ENCODE data around the gene NCLN. TPM values are rescaled to one million over a fixed set of nuclear protein-coding genes. Genes with fewer than 3 reads are reported as not detected.
"Not testable (repeated sequence)": the region's sequence is repeated elsewhere in the genome, so short reads cannot be mapped to it uniquely, and the experiment has no call there.

The NCLN gene
- total RNA-seq, 1 donor, result 52.7 TPM

DNA sequence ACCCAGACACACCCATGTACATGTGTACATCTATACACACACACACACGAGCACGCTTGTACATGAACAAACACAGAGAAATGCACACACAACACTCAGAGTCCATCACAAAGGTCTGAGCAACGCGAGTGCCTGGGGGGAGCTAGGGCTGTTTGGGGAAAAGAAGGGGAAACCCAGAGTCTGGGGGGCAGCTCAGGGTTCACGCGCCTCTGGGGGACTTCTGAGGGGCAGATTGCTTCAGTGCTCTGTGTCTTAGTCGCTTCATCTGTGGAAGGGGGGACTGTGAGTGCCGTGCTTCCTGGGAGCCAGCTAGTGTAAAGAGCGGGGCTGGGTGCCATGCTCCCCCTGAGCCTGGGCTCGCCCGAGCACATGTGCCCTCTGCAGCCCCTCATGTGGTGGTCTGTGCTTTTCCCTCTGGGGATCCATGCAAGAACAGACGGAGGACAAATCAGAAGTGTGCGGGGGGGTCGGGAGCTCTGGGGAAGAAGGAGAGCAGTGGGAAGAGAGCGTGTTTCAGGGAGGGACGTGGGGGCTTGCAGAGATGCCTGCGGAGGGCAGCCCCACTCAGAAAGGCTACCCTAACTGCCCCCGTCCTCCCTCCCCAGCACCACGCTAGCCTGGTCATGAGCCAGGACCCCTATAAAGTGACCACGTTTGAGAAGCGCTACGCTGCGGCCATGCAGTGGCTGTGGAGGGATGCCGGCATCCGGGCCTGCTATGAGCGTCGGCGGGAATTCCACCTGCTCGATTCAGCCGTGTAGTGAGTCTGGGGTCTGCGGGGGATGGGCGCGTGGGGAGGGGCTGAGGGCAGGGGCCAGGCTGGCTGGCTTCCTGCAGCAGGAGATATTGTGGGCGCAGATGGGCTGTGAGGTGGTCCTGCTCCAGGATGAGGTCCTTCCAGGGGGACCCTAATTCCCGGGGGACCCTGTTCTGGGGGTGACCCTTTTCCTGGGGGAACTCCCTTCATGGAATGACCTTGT is 35.9 kb upstream of the NCLN start:
- TF ChIP-seq, protein P1, sequence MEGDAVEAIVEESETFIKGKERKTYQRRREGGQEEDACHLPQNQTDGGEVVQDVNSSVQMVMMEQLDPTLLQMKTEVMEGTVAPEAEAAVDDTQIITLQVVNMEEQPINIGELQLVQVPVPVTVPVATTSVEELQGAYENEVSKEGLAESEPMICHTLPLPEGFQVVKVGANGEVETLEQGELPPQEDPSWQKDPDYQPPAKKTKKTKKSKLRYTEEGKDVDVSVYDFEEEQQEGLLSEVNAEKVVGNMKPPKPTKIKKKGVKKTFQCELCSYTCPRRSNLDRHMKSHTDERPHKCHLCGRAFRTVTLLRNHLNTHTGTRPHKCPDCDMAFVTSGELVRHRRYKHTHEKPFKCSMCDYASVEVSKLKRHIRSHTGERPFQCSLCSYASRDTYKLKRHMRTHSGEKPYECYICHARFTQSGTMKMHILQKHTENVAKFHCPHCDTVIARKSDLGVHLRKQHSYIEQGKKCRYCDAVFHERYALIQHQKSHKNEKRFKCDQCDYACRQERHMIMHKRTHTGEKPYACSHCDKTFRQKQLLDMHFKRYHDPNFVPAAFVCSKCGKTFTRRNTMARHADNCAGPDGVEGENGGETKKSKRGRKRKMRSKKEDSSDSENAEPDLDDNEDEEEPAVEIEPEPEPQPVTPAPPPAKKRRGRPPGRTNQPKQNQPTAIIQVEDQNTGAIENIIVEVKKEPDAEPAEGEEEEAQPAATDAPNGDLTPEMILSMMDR (IDR thresholded peaks at IDR 0.05; ENCODE audit: insufficient read depth, low read depth, low read length), result no peak
- H3K4me3 ChIP-seq (ENCODE audit: low read depth, low read length), result no peak overlapping the region
- DNase-seq (ENCODE audit: low read depth), result no peak

- H3K4me3 ChIP-seq (ENCODE audit: low read depth, low read length), result no peak overlapping the region
- TF ChIP-seq, protein P1 (IDR thresholded peaks at IDR 0.05; ENCODE audit: insufficient read depth, low read depth, low read length), result no peak
- no peak for DNase-seq (ENCODE audit: low read depth)
These were observed 34.9 kb upstream of the NCLN start for GRCh38 chr19:3150739-3151329.

DNA sequence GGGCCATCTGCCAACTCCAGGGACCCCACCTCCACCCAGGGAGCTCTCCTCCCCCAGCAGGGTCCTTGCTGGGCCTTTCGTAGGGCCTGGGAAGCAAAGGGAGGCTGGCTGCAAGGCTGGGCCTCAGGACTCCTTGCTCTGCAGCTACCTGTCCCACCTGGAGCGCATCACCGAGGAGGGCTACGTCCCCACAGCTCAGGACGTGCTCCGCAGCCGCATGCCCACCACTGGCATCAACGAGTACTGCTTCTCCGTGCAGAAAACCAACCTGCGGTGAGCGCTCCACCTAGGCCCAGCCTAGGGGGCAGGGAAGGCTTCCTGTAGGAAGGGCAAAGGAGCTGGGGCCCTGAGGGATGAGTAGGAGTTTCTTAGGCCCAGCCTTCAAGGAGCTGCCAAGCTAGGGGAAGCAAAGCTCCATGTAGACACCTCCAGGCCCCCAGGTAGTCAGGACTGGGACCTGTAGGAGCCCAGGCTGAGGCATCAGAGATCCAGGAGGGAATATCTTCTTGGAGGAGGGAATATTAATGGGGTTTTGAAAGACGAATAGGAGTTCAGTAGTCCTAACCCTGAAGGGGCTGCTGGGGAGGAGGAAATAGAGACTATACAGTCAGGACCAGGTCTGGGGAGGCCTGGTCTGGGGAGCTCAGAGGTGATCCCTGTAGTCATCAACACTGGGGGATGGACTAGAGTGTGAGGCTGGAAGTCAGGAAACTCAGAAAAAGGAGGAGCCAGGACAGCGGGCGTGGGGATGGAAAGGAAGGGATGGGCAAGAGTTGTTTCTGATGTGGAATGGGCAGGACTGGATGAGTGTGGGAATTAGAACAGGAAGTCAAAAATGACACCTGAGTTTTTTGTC is 33.9 kb upstream of the NCLN start:
- DNase-seq (ENCODE audit: low read depth), result no peak
- no peak overlapping the region for H3K4me3 ChIP-seq (ENCODE audit: low read depth, low read length)
- TF ChIP-seq, protein P1 (IDR thresholded peaks at IDR 0.05; ENCODE audit: insufficient read depth, low read depth, low read length), result no peak

DNA sequence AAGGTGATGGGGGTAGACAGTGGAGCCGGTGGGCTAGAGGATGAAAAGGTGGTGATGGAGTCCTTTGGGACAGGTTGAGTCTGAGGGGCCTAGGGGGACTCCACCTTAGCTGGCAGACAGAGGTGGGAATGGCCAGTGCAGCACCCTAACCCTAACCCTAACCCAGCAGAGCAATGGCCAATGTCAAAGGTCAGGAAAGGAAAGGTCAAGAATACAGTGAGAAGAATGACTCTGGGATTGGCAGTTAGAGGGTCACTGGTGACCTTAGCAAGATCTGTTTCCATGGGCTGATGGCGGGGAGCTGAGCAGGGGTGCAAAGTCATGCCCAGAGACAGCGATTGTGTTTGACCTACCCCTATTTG is 33.3 kb upstream of the NCLN start:
- TF ChIP-seq, protein P1 (IDR thresholded peaks at IDR 0.05; ENCODE audit: insufficient read depth, low read depth, low read length), result no peak
- no peak for DNase-seq (ENCODE audit: low read depth)
- no peak overlapping the region for H3K4me3 ChIP-seq (ENCODE audit: low read depth, low read length)

GRCh38 chr19:3153286-3154230 is 32.2 kb upstream of the NCLN start:
- TF ChIP-seq, protein P1 (IDR thresholded peaks at IDR 0.05; ENCODE audit: insufficient read depth, low read depth, low read length), result no peak
- no peak overlapping the region for H3K4me3 ChIP-seq (ENCODE audit: low read depth, low read length)
- no peak for DNase-seq (ENCODE audit: low read depth)

- DNase-seq (ENCODE audit: low read depth), result not testable (repeated sequence)
- H3K4me3 ChIP-seq (ENCODE audit: low read depth, low read length), result peak overlapping the region; percentile 14
These were observed 31.3 kb upstream of the NCLN start for GRCh38 chr19:3154447-3154846.
